Measurements from ENCODE around the gene CCDC30. TPM values are rescaled to one million over a fixed set of nuclear protein-coding genes. Genes with fewer than 3 reads are reported as not detected.
"Not testable (repeated sequence)": the region's sequence is repeated elsewhere in the genome, so short reads cannot be mapped to it uniquely, and the experiment has no call there.

The CCDC30 gene
- total and polyA plus RNA-seq, 9 of the 15 experiments (the other 6 are each of a cell fraction or from before 2014, with no cell fraction given): 0.05 to 0.91 (median 0.24) TPM

- TF ChIP-seq ZNF778 (CRISPR knock-in tag; IDR thresholded peaks at IDR 0.05): no peak
- TF ChIP-seq RBBP5 (IDR thresholded peaks at IDR 0.05; ENCODE audit: borderline replicate concordance, insufficient read depth, low read length, poor library complexity, severe bottlenecking): no peak
- no peak for TF ChIP-seq ZNF282 (CRISPR knock-in tag; IDR thresholded peaks at IDR 0.05)
- TF ChIP-seq ARID4B (CRISPR knock-in tag; IDR thresholded peaks at IDR 0.05): no peak
- no peak for TF ChIP-seq LARP7 (IDR thresholded peaks at IDR 0.05)
These were observed 21.3 kb downstream of the CCDC30 start (continued) for GRCh38 chr1:42484382-42484781.

GRCh38 chr1:42490237-42490636, 27.2 kb downstream of the CCDC30 start:
- Histone ChIP-seq H3K4me3 (no peak overlapping the region), H3K27ac (ENCODE audit: extremely low read depth, low read depth, low read length) (no peak overlapping the region), H3K9me1 (ENCODE audit: control insufficient read depth, insufficient read depth, low read length) (no peaks in the 10 kb centered on the region), H3K36me3 (ENCODE audit: control insufficient read depth, insufficient read depth, low read length) (no peaks in the 10 kb centered on the region), H3K4me1 (replicated peaks in 1 of 2; ENCODE audit: control insufficient read depth in 2 of 2, insufficient read depth in 2 of 2, low read length in 2 of 2) (no peaks in the 10 kb centered on the region), H3K9ac (ENCODE audit: insufficient read depth in 1 of 2, low read depth in 2 of 2, low read length in 2 of 2) (no peak overlapping the region), H3K9me3 (replicated peaks; ENCODE audit: control insufficient read depth, insufficient read depth, low read depth, low read length) (no peaks in the 10 kb centered on the region), H4K20me1 (replicated peaks; ENCODE audit: control insufficient read depth, insufficient read depth, low read length) (no peaks in the 10 kb centered on the region), H3K79me2 (ENCODE audit: control insufficient read depth, insufficient read depth, low read length) (no peaks in the 10 kb centered on the region), H3K4me2 (ENCODE audit: insufficient read depth, low read length) (no peak overlapping the region), H2AFZ (ENCODE audit: low read depth, low read length) (no peak overlapping the region), H3K27me3 (ENCODE audit: control insufficient read depth in 2 of 2, insufficient read depth in 2 of 2, low read length in 2 of 2) (no peaks in the 10 kb centered on the region; a peak in 2 of 5 replicates)
- TF ChIP-seq ZNF444 (CRISPR knock-in tag; IDR thresholded peaks at IDR 0.05) (no peak), MBD1 (CRISPR knock-in tag; IDR thresholded peaks at IDR 0.05) (no peak), HDAC2 (IDR thresholded peaks at IDR 0.05) (no peak), CXXC5 (CRISPR knock-in tag; IDR thresholded peaks at IDR 0.05) (no peak), SNIP1 (IDR thresholded peaks at IDR 0.05; ENCODE audit: low read depth) (no peak)
- POLR2A ChIA-PET: no interaction called here
- in situ Hi-C loops (cut with MboI) (no loop called here), intact Hi-C loops (cut with micrococcal nuclease) (no loop called here)
- FAIRE-seq: no peak
- 0% methylated on average over 3 of the region's 3 CpGs for WGBS (ENCODE audit: insufficient coverage, low coverage, missing lambda C conversion rate)
- BruUV-seq (replicated peaks): no TSS peak
- CTCF ChIA-PET (ENCODE audit: low intra/inter-chr PET ratio): no interaction called here
- no peak for DNase-seq (ENCODE audit: extremely low read depth in 1 of 4, low spot score in 3 of 4)
- no peak for ATAC-seq

- DNase-seq (ENCODE audit: extremely low read depth in 1 of 4, low spot score in 3 of 4); H3K9me1 ChIP-seq (ENCODE audit: control insufficient read depth, insufficient read depth, low read length); CTCF ChIA-PET (ENCODE audit: low intra/inter-chr PET ratio); in situ Hi-C loops (cut with MboI); H3K79me2 ChIP-seq (ENCODE audit: control insufficient read depth, insufficient read depth, low read length); H3K9ac ChIP-seq (ENCODE audit: insufficient read depth in 1 of 2, low read depth in 2 of 2, low read length in 2 of 2); POLR2A ChIA-PET; H2AFZ ChIP-seq (ENCODE audit: low read depth, low read length); H3K4me3 ChIP-seq; BruUV-seq (replicated peaks); H3K27me3 ChIP-seq (ENCODE audit: control insufficient read depth in 2 of 2, insufficient read depth in 2 of 2, low read length in 2 of 2); H3K9me3 ChIP-seq (replicated peaks; ENCODE audit: control insufficient read depth, insufficient read depth, low read depth, low read length); FAIRE-seq; ATAC-seq; H4K20me1 ChIP-seq (replicated peaks; ENCODE audit: control insufficient read depth, insufficient read depth, low read length); H3K4me2 ChIP-seq (ENCODE audit: insufficient read depth, low read length); H3K27ac ChIP-seq (ENCODE audit: extremely low read depth, low read depth, low read length); intact Hi-C loops (cut with micrococcal nuclease); H3K36me3 ChIP-seq (ENCODE audit: control insufficient read depth, insufficient read depth, low read length); H3K4me1 ChIP-seq (replicated peaks in 1 of 2; ENCODE audit: control insufficient read depth in 2 of 2, insufficient read depth in 2 of 2, low read length in 2 of 2): not testable (repeated sequence)
- under 1% methylated on average over 11 of the region's 11 CpGs for WGBS (ENCODE audit: insufficient coverage, low coverage, missing lambda C conversion rate)
These were observed 38.9 kb downstream of the CCDC30 start for GRCh38 chr1:42502031-42502430.
